MM.1S (cell line): ENCODE measurements around the gene FOXJ3.

ENCODE experiments used
- DNase-seq: peaks from one replicate; pipeline ENCODE4 v3.0.0-alpha.2; 2015
- H2AFZ ChIP-seq: fragments of 300-600 bp; sonication (generic); 2 replicates; pipeline ENCODE4 v1.6.0; 2016; ENCODE audit warnings: antibody characterized with exemption, low read length
- H3F3A ChIP-seq: fragments of 300-600 bp; sonication (generic); 2 replicates; pipeline ENCODE4 v1.6.1; 2016; ENCODE audit warnings: mild to moderate bottlenecking, antibody characterized with exemption, low read length, moderate library complexity, mixed read lengths; ENCODE audit not compliant: insufficient read depth
- H3K27ac ChIP-seq: fragments of 300-600 bp; sonication (generic); 2 replicates; pipeline ENCODE4 v1.5.1; 2016; ENCODE audit warnings: mild to moderate bottlenecking, low read length
- H3K27me3 ChIP-seq: fragments of 300-600 bp; sonication (generic); replicated peaks from 2 replicates; pipeline ENCODE4 v1.6.0; 2016; ENCODE audit warnings: low read length; ENCODE audit not compliant: insufficient read depth
- H3K36me3 ChIP-seq: fragments of 300-600 bp; sonication (generic); replicated peaks from 2 replicates; pipeline ENCODE4 v1.6.1; 2016; ENCODE audit warnings: mild to moderate bottlenecking, low read length, mixed read lengths; ENCODE audit not compliant: insufficient read depth
- H3K4me1 ChIP-seq: fragments of 300-600 bp; sonication (generic); 2 replicates; pipeline ENCODE4 v1.6.1; 2016; ENCODE audit warnings: low read length, mixed read lengths
- H3K4me2 ChIP-seq: fragments of 300-600 bp; sonication (generic); 2 replicates; pipeline ENCODE4 v1.6.0; 2016; ENCODE audit warnings: low read depth, low read length
- H3K4me3 ChIP-seq: fragments of 300-600 bp; sonication (generic); 2 replicates; pipeline ENCODE4 v1.5.1; 2016; ENCODE audit warnings: low read length, mixed read lengths
- H3K79me2 ChIP-seq: fragments of 300-600 bp; sonication (generic); 2 replicates; pipeline ENCODE4 v1.6.1; 2016; ENCODE audit warnings: mixed run types, low read length, mixed read lengths
- H3K9ac ChIP-seq: fragments of 300-600 bp; sonication (generic); 2 replicates; pipeline ENCODE4 v1.6.1; 2016; ENCODE audit warnings: low read length, mixed read lengths
- H3K9me2 ChIP-seq: fragments of 300-600 bp; sonication (generic); replicated peaks from 2 replicates; pipeline ENCODE4 v1.6.1; 2016; ENCODE audit warnings: mild to moderate bottlenecking, low read length, mixed read lengths; ENCODE audit not compliant: insufficient read depth
- H3K9me3 ChIP-seq: fragments of 300-600 bp; sonication (generic); replicated peaks from 2 replicates; pipeline ENCODE4 v1.6.1; 2016; ENCODE audit warnings: mild to moderate bottlenecking, low read length, mixed read lengths; ENCODE audit not compliant: insufficient read depth
- H4K20me1 ChIP-seq: fragments of 300-600 bp; sonication (generic); 2 replicates; pipeline ENCODE4 v1.6.1; 2016; ENCODE audit warnings: mild to moderate bottlenecking, low read length, moderate library complexity, mixed read lengths; ENCODE audit not compliant: insufficient read depth
- EZH2 ChIP-seq: fragments of 300-600 bp; sonication (generic); optimal IDR thresholded peaks from 2 replicates; pipeline ENCODE3; 2017; ENCODE audit warnings: low read depth, mild to moderate bottlenecking, antibody characterized with exemption, low read length, mixed read lengths
- EZH2phosphoT487 ChIP-seq: fragments of 300-600 bp; sonication (generic); IDR thresholded peaks from 2 replicates; pipeline ENCODE4 v1.6.1; 2018; ENCODE audit warnings: antibody characterized with exemption, low read length
- TF ChIP-seq, protein P1 (sequence below): fragments of 300-600 bp; sonication (generic); IDR thresholded peaks from 2 replicates; pipeline ENCODE4 v1.5.1; 2016; ENCODE audit warnings: antibody characterized with exemption, low read length, mixed read lengths

Gene FOXJ3

DNA sequence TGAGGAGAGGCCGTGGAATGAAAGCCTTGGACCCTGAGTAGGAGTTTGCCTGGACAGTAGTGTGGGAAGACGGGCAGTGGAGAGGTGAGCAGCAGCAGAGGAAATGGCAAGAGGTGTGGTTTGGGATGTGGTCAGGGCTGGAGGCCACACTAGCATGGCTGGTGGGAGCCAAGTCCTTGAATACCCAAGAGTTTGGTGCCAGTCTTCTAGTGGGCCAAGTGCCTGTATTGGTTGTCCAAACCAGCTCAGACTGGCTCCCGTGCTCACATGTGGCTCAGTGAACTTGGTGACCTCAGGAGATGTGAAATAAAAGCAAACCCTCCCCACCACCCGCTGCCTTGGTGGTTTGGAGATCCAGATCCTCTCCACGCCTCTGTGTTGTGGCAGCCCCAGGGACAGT is 172.9 kb downstream of the FOXJ3 start:
- Histone ChIP-seq H3K4me1 (no peaks in the 10 kb centered on the region), H4K20me1 (no peaks in the 10 kb centered on the region), H3K27ac (no peak overlapping the region), H3K9ac (no peak overlapping the region), H3K9me2 (no peaks in the 10 kb centered on the region), H2AFZ (no peak overlapping the region), H3K4me2 (no peak overlapping the region), H3F3A (no peaks in the 10 kb centered on the region), H3K79me2 (no peaks in the 10 kb centered on the region), H3K27me3 (no peaks in the 10 kb centered on the region), H3K4me3 (no peak overlapping the region), H3K36me3 (no peaks in the 10 kb centered on the region), H3K9me3 (no peaks in the 10 kb centered on the region)
- TF ChIP-seq EZH2, result no peak
- TF ChIP-seq EZH2phosphoT487, result no peak
- TF ChIP-seq, protein P1, sequence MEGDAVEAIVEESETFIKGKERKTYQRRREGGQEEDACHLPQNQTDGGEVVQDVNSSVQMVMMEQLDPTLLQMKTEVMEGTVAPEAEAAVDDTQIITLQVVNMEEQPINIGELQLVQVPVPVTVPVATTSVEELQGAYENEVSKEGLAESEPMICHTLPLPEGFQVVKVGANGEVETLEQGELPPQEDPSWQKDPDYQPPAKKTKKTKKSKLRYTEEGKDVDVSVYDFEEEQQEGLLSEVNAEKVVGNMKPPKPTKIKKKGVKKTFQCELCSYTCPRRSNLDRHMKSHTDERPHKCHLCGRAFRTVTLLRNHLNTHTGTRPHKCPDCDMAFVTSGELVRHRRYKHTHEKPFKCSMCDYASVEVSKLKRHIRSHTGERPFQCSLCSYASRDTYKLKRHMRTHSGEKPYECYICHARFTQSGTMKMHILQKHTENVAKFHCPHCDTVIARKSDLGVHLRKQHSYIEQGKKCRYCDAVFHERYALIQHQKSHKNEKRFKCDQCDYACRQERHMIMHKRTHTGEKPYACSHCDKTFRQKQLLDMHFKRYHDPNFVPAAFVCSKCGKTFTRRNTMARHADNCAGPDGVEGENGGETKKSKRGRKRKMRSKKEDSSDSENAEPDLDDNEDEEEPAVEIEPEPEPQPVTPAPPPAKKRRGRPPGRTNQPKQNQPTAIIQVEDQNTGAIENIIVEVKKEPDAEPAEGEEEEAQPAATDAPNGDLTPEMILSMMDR, result no peak
- no peak for DNase-seq

DNA sequence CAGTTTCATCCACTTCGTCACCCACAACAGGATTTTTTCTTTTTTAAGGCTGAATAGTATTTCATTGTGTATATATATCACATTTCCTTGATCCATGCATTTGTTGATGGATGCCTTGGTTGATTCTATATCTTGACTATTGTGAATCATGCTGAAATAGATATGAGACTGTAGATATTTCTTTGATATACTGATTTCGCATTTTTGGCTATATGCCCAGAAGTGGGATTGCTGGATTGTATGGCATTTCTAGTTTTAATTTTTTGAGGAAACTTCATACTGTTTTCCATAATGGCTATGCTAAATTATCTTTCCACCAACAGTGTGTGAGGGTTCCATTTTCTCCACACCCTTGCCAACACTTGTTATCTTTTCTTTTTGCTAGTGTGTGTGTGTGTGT is 176.8 kb downstream of the FOXJ3 start:
- H3K4me3 ChIP-seq, result no peak overlapping the region
- no peak overlapping the region for H3K9ac ChIP-seq
- TF ChIP-seq, protein P1, result no peak
- TF ChIP-seq EZH2phosphoT487 (no peak), EZH2 (no peak)
- H3K36me3 ChIP-seq, result no peaks in the 10 kb centered on the region
- no peaks in the 10 kb centered on the region for H3K27me3 ChIP-seq
- no peaks in the 10 kb centered on the region for H4K20me1 ChIP-seq
- H2AFZ ChIP-seq, result no peak overlapping the region
- no peak overlapping the region for H3K27ac ChIP-seq
- H3K9me2 ChIP-seq, result no peaks in the 10 kb centered on the region
- H3K4me2 ChIP-seq, result no peak overlapping the region
- H3K79me2 ChIP-seq, result no peaks in the 10 kb centered on the region
- DNase-seq, result no peak
- H3K4me1 ChIP-seq, result no peaks in the 10 kb centered on the region
- no peaks in the 10 kb centered on the region for H3F3A ChIP-seq
- no peaks in the 10 kb centered on the region for H3K9me3 ChIP-seq

DNA sequence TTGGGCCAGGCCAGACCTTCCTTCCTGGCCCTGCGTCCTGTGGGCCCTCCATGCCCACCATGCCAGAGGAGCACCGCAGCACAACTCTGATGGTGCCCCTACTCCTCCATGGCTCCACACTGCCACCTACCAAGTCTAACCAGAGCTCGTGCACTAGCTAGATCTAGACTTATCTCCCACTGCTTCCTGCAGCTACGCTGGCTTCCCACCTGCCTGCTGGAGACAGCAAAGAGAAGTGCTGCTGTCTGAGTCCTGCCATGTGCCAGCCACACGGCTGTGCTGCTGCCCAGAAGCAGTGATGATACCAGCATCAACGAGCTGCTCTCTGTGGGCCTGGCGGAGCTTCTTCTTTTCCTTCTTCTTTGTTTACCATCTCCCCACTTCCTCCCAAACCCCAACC is 177.4 kb downstream of the FOXJ3 start:
- H3K27me3 ChIP-seq, result no peaks in the 10 kb centered on the region
- H3K79me2 ChIP-seq, result no peaks in the 10 kb centered on the region
- no peak overlapping the region for H3K27ac ChIP-seq
- no peak overlapping the region for H3K4me3 ChIP-seq
- no peaks in the 10 kb centered on the region for H3K36me3 ChIP-seq
- H3K4me2 ChIP-seq, result no peak overlapping the region
- H3K9me3 ChIP-seq, result no peaks in the 10 kb centered on the region
- no peaks in the 10 kb centered on the region for H3K4me1 ChIP-seq
- DNase-seq, result no peak
- H3K9me2 ChIP-seq, result no peaks in the 10 kb centered on the region
- no peak for TF ChIP-seq EZH2
- TF ChIP-seq, protein P1, result 0 out of 2 replicates have a peak, but pooled peaks have one; percentile 12
- no peaks in the 10 kb centered on the region for H4K20me1 ChIP-seq
- H3K9ac ChIP-seq, result no peak overlapping the region
- H2AFZ ChIP-seq, result no peak overlapping the region
- H3F3A ChIP-seq, result no peaks in the 10 kb centered on the region
